ENCODE measurements around the gene MYMX. TPM values are rescaled to one million over a fixed set of nuclear protein-coding genes. Genes with fewer than 3 reads are reported as not detected.
A peak's percentile ranks its signal among the peaks of the same experiment; 100 is the strongest.

Gene MYMX
- total RNA-seq, 1 experiment from 2014 or later: not detected

DNA sequence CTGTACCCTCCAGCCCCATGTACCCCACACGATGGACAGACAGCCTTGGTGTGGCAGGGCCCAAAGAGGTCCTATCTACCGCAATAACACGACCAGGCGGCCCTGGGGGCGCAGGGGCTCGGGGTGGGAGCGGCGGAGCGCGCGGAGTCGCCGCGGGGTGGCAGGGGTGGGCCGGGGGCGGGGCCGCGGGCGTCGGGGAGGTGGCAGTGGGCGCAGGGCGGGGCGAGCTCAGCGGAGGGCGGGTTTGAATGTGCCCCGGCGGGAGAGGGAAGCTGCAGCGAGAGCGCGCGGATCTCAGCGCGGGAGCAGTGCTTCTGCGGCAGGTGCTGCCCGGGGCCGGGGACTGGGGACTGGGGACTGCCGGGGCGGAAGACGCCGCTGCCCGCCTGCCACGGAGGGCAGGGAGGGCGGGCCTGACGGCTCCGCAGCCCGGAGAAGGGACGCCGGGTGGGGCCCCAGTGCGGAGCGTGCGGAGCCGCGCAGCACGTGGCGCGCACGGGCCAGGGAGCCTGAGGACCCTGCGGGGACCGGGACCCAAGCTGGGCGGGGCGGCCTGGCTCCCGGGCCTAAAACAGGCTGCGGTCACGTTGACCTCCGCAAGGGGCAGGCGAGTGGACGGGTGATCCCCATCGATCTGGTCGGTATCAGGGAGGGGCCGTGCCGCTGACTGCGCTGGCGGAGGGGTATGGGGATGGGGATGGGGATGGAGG, 6.7 kb downstream of the MYMX start, which contains the start of gene SLC29A1 (continued):
- TF ChIP-seq CTCF (IDR thresholded peaks at IDR 0.05 in 2 of 3, conservative IDR thresholded peaks at IDR 0.05 in 1 of 3; ENCODE audit: borderline replicate concordance in 1 of 3, insufficient read depth in 1 of 3, low read depth in 2 of 3, low read length in 2 of 3) (peak in 1 of 3 experiments; percentile 7; a peak in 2 of 6 replicates), EZH2 (IDR thresholded peaks at IDR 0.05) (no peak), SP1 (IDR thresholded peaks at IDR 0.05; ENCODE audit: low read depth) (no peak)

DNA sequence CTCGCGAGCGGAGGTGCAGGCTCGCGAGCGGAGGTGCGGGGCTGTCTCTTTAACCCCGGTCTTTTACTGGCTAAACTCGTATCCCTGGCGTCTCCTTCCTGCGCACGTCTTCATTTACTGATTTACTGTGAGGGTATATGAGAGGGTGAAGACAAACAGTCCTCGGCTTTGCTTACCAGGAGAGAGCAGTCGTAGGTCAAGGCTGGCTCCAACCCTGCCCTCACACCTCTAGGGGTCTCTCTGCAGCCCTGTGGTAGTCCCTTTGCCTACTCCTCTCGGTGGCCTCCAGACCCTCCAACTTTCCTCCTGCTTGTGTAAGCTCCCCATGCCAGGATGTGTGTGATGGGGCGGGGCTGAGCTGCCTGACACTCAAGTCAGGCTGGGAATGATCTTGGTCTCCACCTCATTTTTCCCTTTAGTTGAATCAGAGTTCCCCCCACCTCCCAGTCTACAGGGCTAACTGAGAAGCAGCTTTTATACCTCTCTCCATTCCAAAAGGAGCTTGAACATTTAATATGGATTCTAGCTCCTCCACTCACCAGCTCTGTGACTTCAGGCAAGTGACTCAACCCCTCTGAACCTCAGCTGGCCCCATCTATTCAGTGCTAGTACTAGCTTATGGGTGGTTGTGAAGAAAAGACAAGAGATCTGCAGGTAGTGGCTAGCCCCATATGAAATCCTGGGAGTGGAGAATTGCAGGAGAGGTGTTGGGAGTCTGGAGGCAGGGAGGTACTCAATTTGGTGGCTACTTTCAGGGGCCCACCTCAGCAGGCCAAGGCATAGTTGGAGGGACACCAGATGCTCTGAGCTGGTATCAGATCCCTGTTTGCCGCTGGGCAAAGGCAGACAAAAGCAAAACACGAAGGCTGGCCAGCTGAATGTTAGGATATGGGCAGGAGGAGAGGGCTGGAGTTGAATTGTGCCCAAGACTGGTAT, 7.6 kb downstream of the MYMX start:
- Histone ChIP-seq H2AFZ (ENCODE audit: low read depth, low read length, poor library complexity, severe bottlenecking) (no peak overlapping the region), H3K9me2 (ENCODE audit: insufficient read depth) (no peaks in the 10 kb centered on the region), H3K79me2 (ENCODE audit: insufficient read depth, low read length) (peaks cover 55% of the 10 kb centered on the region), H3K9me3 (ENCODE audit: control insufficient read depth in 1 of 2, insufficient read depth in 1 of 2, low read depth in 1 of 2, low read length in 2 of 2) (no peaks in the 10 kb centered on the region), H4K20me1 (ENCODE audit: insufficient read depth) (peaks cover 4% of the 10 kb centered on the region; the same call in 1 of the 2 replicates), H3K4me1 (ENCODE audit: control insufficient read depth in 1 of 2, insufficient read depth in 2 of 2, low read length in 2 of 2) (peaks cover 33 to 59% of the 10 kb centered on the region in 2 experiments), H3K27me3 (ENCODE audit: insufficient read depth, low read length) (no peaks in the 10 kb centered on the region), H3K36me3 (ENCODE audit: control insufficient read depth in 1 of 2, insufficient read depth in 2 of 2, low read length in 2 of 2) (peaks cover 1 to 15% of the 10 kb centered on the region in 2 experiments; a peak in 2 of 4 replicates), H3K4me2 (ENCODE audit: low read length) (peak overlapping the region; percentile 93), H3K27ac (ENCODE audit: low read depth, low read length) (peak overlapping the region; percentile 81), H3K9ac (ENCODE audit: low read length) (peak overlapping the region; percentile 81), H3K4me3 (replicated peaks in 1 of 2; ENCODE audit: low read depth in 1 of 2, low read length in 2 of 2) (peak overlapping the region; percentile 65 to 74)
- POLR2A ChIA-PET: interaction anchor here (1.0 to 3.0 kb wide), 6 partner anchors 10 to 92 kb away, joined by 3 to 27 read pairs (median 6); partner anchors contain the start of gene HSP90AB1
- no peak for TF ChIP-seq ZBTB33 (IDR thresholded peaks at IDR 0.05; ENCODE audit: extremely low read depth, insufficient replicate concordance, low read length)
- TF ChIP-seq SIN3A (IDR thresholded peaks at IDR 0.05; ENCODE audit: low read depth): no peak
- TF ChIP-seq CBX3 (IDR thresholded peaks at IDR 0.05; ENCODE audit: low read depth): no peak
- TF ChIP-seq POLR2A (IDR thresholded peaks at IDR 0.05; ENCODE audit: borderline replicate concordance, extremely low read depth, insufficient read depth, insufficient read length): no peak
- no peak for TF ChIP-seq EZH2phosphoT487 (IDR thresholded peaks at IDR 0.05; ENCODE audit: borderline replicate concordance)
- no peak for TF ChIP-seq MAX (IDR thresholded peaks at IDR 0.05)
- no peak for TF ChIP-seq CEBPB (IDR thresholded peaks at IDR 0.05; ENCODE audit: low read depth)
- no peak for TF ChIP-seq EGR1 (IDR thresholded peaks at IDR 0.05; ENCODE audit: low read depth)
- no peak for TF ChIP-seq ZFX (IDR thresholded peaks at IDR 0.05)
- TF ChIP-seq FOSL1 (IDR thresholded peaks at IDR 0.05; ENCODE audit: low read depth): no peak
- no peak for TF ChIP-seq POLR2AphosphoS5 (IDR thresholded peaks at IDR 0.05; ENCODE audit: low read depth, low read length)
- TF ChIP-seq SP1 (IDR thresholded peaks at IDR 0.05; ENCODE audit: low read depth): no peak
- TF ChIP-seq ELF1 (IDR thresholded peaks at IDR 0.05; ENCODE audit: borderline replicate concordance, low read depth): no peak
- RAD21 ChIA-PET (ENCODE audit: low non-redundant PET in 1 of 2, low total read pairs in 2 of 2, uncharacterized antibody in 2 of 2, unreplicated experiment in 2 of 2): no interaction called here
- ATAC-seq: peak; percentile 16
- intact Hi-C loops (cut with micrococcal nuclease): no loop called here
- TSS peak; percentile 52 for BruUV-seq (replicated peaks)
- DNase-seq (ENCODE audit: low read depth, low spot score): no peak
- CTCF ChIA-PET: interaction anchor here (0.7 to 3.7 kb wide), 8 partner anchors 10 to 79 kb away, joined by 3 to 22 read pairs (median 4); no protein-coding TSS in a partner anchor
